A673 (cell line): ENCODE data around the gene GPR32. TPM values are rescaled to one million over a fixed set of nuclear protein-coding genes. Genes with fewer than 3 reads are reported as not detected.
"Not testable (repeated sequence)": the region's sequence is repeated elsewhere in the genome, so short reads cannot be mapped to it uniquely, and the experiment has no call there.

ENCODE experiments used
- BruUV-seq: library from RNA; stranded (reverse); fragments of 400-500 nt; replicated peaks from 2 replicates; lab custom pipeline; 2021; lab: Mats Ljungman, UMichigan
- CTCF ChIA-PET: fragments of 300-600 bp; sonication (Branson Sonifier 250); formaldehyde crosslinking; loops from one replicate; lab custom pipeline; 2022; ENCODE audit warnings: antibody characterized with exemption; lab: Charles Lee
- POLR2A ChIA-PET: fragments of 300-600 bp; sonication (Branson Sonifier 250); formaldehyde crosslinking; loops from one replicate; lab custom pipeline; 2022; ENCODE audit warnings: antibody characterized with exemption; ENCODE audit not compliant: low non-redundant PET; lab: Charles Lee
- DNase-seq: peaks from one replicate; pipeline ENCODE4 v3.0.0-alpha.2; 2015; ENCODE audit warnings: low spot score
- H3K27ac ChIP-seq: fragments of 200-600 bp; sonication (generic); 2 replicates; pipeline ENCODE4 v1.5.1; 2016; ENCODE audit warnings: mixed run types, low read depth, mild to moderate bottlenecking, mixed read lengths, antibody characterized with exemption, low read length; ENCODE audit not compliant: poor library complexity, severe bottlenecking
- H3K27me3 ChIP-seq: fragments of 200-600 bp; sonication (generic); replicated peaks from 2 replicates; pipeline ENCODE4 v1.6.1; 2017; ENCODE audit warnings: mixed run types, low read depth, mild to moderate bottlenecking, mixed read lengths, antibody characterized with exemption, low read length; ENCODE audit not compliant: insufficient read depth, poor library complexity
- H3K36me3 ChIP-seq: fragments of 200-600 bp; sonication (generic); 2 replicates; pipeline ENCODE4 v1.6.1; 2016; ENCODE audit warnings: mixed run types, mild to moderate bottlenecking, mixed read lengths, antibody characterized with exemption, low read length; ENCODE audit not compliant: insufficient read depth, poor library complexity, severe bottlenecking
- H3K4me1 ChIP-seq: fragments of 200-600 bp; sonication (generic); 2 replicates; pipeline ENCODE4 v1.6.1; 2017; ENCODE audit warnings: mixed run types, mild to moderate bottlenecking, mixed read lengths, antibody characterized with exemption, low read length; ENCODE audit not compliant: insufficient read depth, poor library complexity, severe bottlenecking
- H3K4me3 ChIP-seq: fragments of 200-600 bp; sonication (generic); 2 replicates; pipeline ENCODE4 v1.5.1; 2016; ENCODE audit warnings: low read depth, mixed run types, mild to moderate bottlenecking, mixed read lengths, low read length; ENCODE audit not compliant: poor library complexity, severe bottlenecking
- H3K9me3 ChIP-seq: fragments of 200-600 bp; sonication (generic); 2 replicates; pipeline ENCODE4 v1.6.1; 2016; ENCODE audit warnings: mixed run types, low read depth, mild to moderate bottlenecking, mixed read lengths, antibody characterized with exemption, low read length; ENCODE audit not compliant: poor library complexity, severe bottlenecking
- CTCF ChIP-seq: fragments of 300-800, 200-600 bp; sonication (generic); conservative IDR thresholded peaks from 2 replicates; pipeline ENCODE4 v1.5.1; 2017; ENCODE audit warnings: low read depth, mild to moderate bottlenecking, antibody characterized with exemption, low read length, moderate library complexity, mixed read lengths
- EZH2 ChIP-seq: fragments of 200-600 bp; sonication (generic); IDR thresholded peaks from 2 replicates; pipeline ENCODE4 v1.6.1; 2017; ENCODE audit warnings: borderline replicate concordance, low read depth, mild to moderate bottlenecking, mixed read lengths, antibody characterized with exemption, low read length; ENCODE audit not compliant: poor library complexity, severe bottlenecking
- intact Hi-C: fragments of 100-400 bp; cut with micrococcal nuclease; formaldehyde crosslinking; loops from one replicate; pipeline ENCODE4 v1.10.0; 2022; ENCODE audit not compliant: unreplicated experiment
- total RNA-seq: library from RNA; stranded (reverse); gene quantifications from 2 replicates; pipeline ENCODE4 v1.2.3, GENCODE V29; 2021

Gene GPR32
- total RNA-seq, 1 experiment from 2014 or later, result not detected

- Histone ChIP-seq H3K4me3 (no peak overlapping the region), H3K27me3 (no peaks in the 10 kb centered on the region), H3K9me3 (no peaks in the 10 kb centered on the region), H3K27ac (no peak overlapping the region), H3K36me3 (no peaks in the 10 kb centered on the region), H3K4me1 (no peaks in the 10 kb centered on the region)
- CTCF ChIA-PET, result no interaction called here
- intact Hi-C loops, result no loop called here
- POLR2A ChIA-PET, result interaction anchor here (0.6 kb wide), 1 partner anchor 1397 kb away, joined by 3 read pairs; no protein-coding TSS in a partner anchor
- no TSS peak for BruUV-seq
- TF ChIP-seq CTCF (no peak), EZH2 (no peak)
- peak; percentile 39 for DNase-seq
Observed at GRCh38 chr19:50764409-50764808, 5.9 kb upstream of the GPR32 start.

GRCh38 chr19:50766746-50767145 is 3.5 kb upstream of the GPR32 start:
- POLR2A ChIA-PET, H3K9me3 ChIP-seq, H3K4me1 ChIP-seq, H3K36me3 ChIP-seq, H3K27me3 ChIP-seq, BruUV-seq, H3K27ac ChIP-seq, H3K4me3 ChIP-seq, intact Hi-C loops, CTCF ChIA-PET, DNase-seq: not testable (repeated sequence)

- H3K27me3 ChIP-seq, POLR2A ChIA-PET, H3K4me3 ChIP-seq, CTCF ChIA-PET, H3K4me1 ChIP-seq, H3K36me3 ChIP-seq, BruUV-seq, H3K27ac ChIP-seq, H3K9me3 ChIP-seq, DNase-seq, intact Hi-C loops: not testable (repeated sequence)
Observed at GRCh38 chr19:50767263-50767662, 3.0 kb upstream of the GPR32 start.

GRCh38 chr19:50768277-50768676 is 2.0 kb upstream of the GPR32 start:
- no peaks in the 10 kb centered on the region for H3K36me3 ChIP-seq
- intact Hi-C loops, result no loop called here
- BruUV-seq, result no TSS peak
- no peak overlapping the region for H3K27ac ChIP-seq
- ChIA-PET POLR2A (no interaction called here), CTCF (no interaction called here)
- no peaks in the 10 kb centered on the region for H3K9me3 ChIP-seq
- H3K4me1 ChIP-seq, result no peaks in the 10 kb centered on the region
- H3K27me3 ChIP-seq, result no peaks in the 10 kb centered on the region
- H3K4me3 ChIP-seq, result no peak overlapping the region
- DNase-seq, result no peak
- TF ChIP-seq CTCF (no peak), EZH2 (no peak)
